BE2C (cell line): Measurements from ENCODE around the gene UNC79. TPM values are rescaled to one million over a fixed set of nuclear protein-coding genes. Genes with fewer than 3 reads are reported as not detected.
A peak's percentile ranks its signal among the peaks of the same experiment; 100 is the strongest.
"Not testable (repeated sequence)": the region's sequence is repeated elsewhere in the genome, so short reads cannot be mapped to it uniquely, and the experiment has no call there.

Experiments
- DNase-seq: peaks from one replicate; pipeline ENCODE4 v3.0.0-alpha.2; 2020
- H3K27me3 ChIP-seq: fragments of 250-450 bp; sonication (Bioruptor Pico); 2 replicates; pipeline ENCODE4 v1.5.1; 2020; ENCODE audit warnings: mild to moderate bottlenecking
- H3K36me3 ChIP-seq: fragments of 250-450 bp; sonication (Bioruptor Pico); 2 replicates; pipeline ENCODE4 v1.5.1; 2020; ENCODE audit warnings: mild to moderate bottlenecking
- H3K4me1 ChIP-seq: fragments of 250-450 bp; sonication (Bioruptor Pico); 2 replicates; pipeline ENCODE4 v1.5.1; 2020
- H3K4me3 ChIP-seq: 2 replicates; pipeline ENCODE4 v1.5.1; 2011; ENCODE audit warnings: low read depth, low read length
- H3K9me3 ChIP-seq: fragments of 250-450 bp; sonication (Bioruptor Pico); 2 replicates; pipeline ENCODE4 v1.5.1; 2020
- CTCF ChIP-seq: IDR thresholded peaks from 2 replicates; pipeline ENCODE4 v1.5.1; 2012; ENCODE audit warnings: mild to moderate bottlenecking, low read depth, low read length
- polyA plus RNA-seq: library from polyadenylated mRNA; unstranded; fragments of >200 nt; gene quantifications from one replicate; pipeline ENCODE4 v1.2.1, GENCODE V29; 2012; ENCODE audit warnings: low read depth, missing spikeins; ENCODE audit not compliant: insufficient read length, insufficient read depth

The UNC79 gene
- 21.3 TPM for polyA plus RNA-seq

GRCh38 chr14:93430315-93431035 is at the start of gene UNC79:
Gene UNC79 (plus strand): TSS chr14:93430939. CDS start chr14:93431030, 91 bp downstream.
- H3K4me3 ChIP-seq: peak within 1 kb of the TSS; percentile 79
- H3K36me3 ChIP-seq: no peaks in the 10 kb centered on the region
- H3K9me3 ChIP-seq: no peaks in the 10 kb centered on the region
- H3K4me1 ChIP-seq: peaks cover 9% of the 10 kb centered on the region; the same call in 1 of the 2 replicates
- peak; percentile 89 for DNase-seq
- no peak for TF ChIP-seq CTCF
- no peaks in the 10 kb centered on the region for H3K27me3 ChIP-seq

- H3K4me3 ChIP-seq: no peak overlapping the region
- H3K36me3 ChIP-seq: no peaks in the 10 kb centered on the region
- no peaks in the 10 kb centered on the region for H3K27me3 ChIP-seq
- DNase-seq: no peak
- no peak for TF ChIP-seq CTCF
- no peaks in the 10 kb centered on the region for H3K4me1 ChIP-seq
- no peaks in the 10 kb centered on the region for H3K9me3 ChIP-seq
Observed at GRCh38 chr14:93381644-93382043, 49.1 kb upstream of the UNC79 start.

- DNase-seq, H3K4me1 ChIP-seq, H3K4me3 ChIP-seq, H3K9me3 ChIP-seq, H3K27me3 ChIP-seq, H3K36me3 ChIP-seq: not testable (repeated sequence)
Observed at GRCh38 chr14:93384256-93384655, 46.5 kb upstream of the UNC79 start.

GRCh38 chr14:93395231-93395630 is 35.5 kb upstream of the UNC79 start:
- H3K27me3 ChIP-seq: no peaks in the 10 kb centered on the region
- H3K4me3 ChIP-seq: no peak overlapping the region
- DNase-seq: no peak
- no peaks in the 10 kb centered on the region for H3K9me3 ChIP-seq
- no peaks in the 10 kb centered on the region for H3K4me1 ChIP-seq
- no peaks in the 10 kb centered on the region for H3K36me3 ChIP-seq
- no peak for TF ChIP-seq CTCF

- Histone ChIP-seq H3K4me3 (no peak overlapping the region), H3K4me1 (no peaks in the 10 kb centered on the region), H3K27me3 (no peaks in the 10 kb centered on the region), H3K9me3 (no peaks in the 10 kb centered on the region), H3K36me3 (no peaks in the 10 kb centered on the region)
- no peak for DNase-seq
- TF ChIP-seq CTCF: no peak
Observed at GRCh38 chr14:93396456-93396855, 34.3 kb upstream of the UNC79 start.

GRCh38 chr14:93398491-93398890 is 32.2 kb upstream of the UNC79 start:
- no peak for DNase-seq
- H3K9me3 ChIP-seq: no peaks in the 10 kb centered on the region
- no peak overlapping the region for H3K4me3 ChIP-seq
- H3K4me1 ChIP-seq: no peaks in the 10 kb centered on the region
- no peaks in the 10 kb centered on the region for H3K27me3 ChIP-seq
- TF ChIP-seq CTCF: no peak
- no peaks in the 10 kb centered on the region for H3K36me3 ChIP-seq
